GM18498 (cell line): Measurements from ENCODE around the gene HMBS.
"Not testable (repeated sequence)": the region's sequence is repeated elsewhere in the genome, so short reads cannot be mapped to it uniquely, and the experiment has no call there.

Experiments
- ATAC-seq: cut with Tn5 transposase; IDR thresholded peaks from one replicate; pipeline ENCODE4 v1.9.1; 2021; ENCODE audit warnings: mild to moderate bottlenecking, moderate library complexity; ENCODE audit not compliant: unreplicated experiment

The HMBS gene

GRCh38 chr11:119084663-119085436, at the start of gene HMBS:
TSS of gene HMBS (plus strand) at chr11:119084881. CDS start at chr11:119085034, 153 bp downstream.
- ATAC-seq, result peak; percentile 82

DNA sequence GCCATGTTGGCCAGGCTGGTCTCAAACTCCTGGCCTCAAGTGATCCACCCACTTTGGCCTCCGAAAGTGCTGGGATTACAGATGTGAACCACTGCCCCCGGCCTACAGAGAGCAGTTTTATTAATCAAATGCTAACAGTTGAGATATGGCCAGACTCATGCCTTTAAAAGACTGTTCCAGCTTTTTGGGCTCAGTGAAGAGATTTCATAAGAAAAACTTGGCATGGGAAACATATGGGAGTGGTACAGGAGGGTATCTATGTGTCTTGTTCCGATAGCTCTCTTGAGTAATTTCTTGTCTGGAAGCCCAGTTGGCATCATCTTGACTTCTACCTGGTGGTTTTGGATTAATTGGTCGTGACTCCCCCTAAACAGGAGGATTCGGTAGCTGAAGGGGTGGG, 45.8 kb upstream of the HMBS start:
- no peak for ATAC-seq

GRCh38 chr11:119039471-119039870, 45.2 kb upstream of the HMBS start:
- ATAC-seq, result not testable (repeated sequence)

GRCh38 chr11:119041821-119042514, 42.7 kb upstream of the HMBS start:
- ATAC-seq, result no peak

- ATAC-seq, result no peak
These were observed 41.8 kb upstream of the HMBS start for GRCh38 chr11:119042927-119043326.

DNA sequence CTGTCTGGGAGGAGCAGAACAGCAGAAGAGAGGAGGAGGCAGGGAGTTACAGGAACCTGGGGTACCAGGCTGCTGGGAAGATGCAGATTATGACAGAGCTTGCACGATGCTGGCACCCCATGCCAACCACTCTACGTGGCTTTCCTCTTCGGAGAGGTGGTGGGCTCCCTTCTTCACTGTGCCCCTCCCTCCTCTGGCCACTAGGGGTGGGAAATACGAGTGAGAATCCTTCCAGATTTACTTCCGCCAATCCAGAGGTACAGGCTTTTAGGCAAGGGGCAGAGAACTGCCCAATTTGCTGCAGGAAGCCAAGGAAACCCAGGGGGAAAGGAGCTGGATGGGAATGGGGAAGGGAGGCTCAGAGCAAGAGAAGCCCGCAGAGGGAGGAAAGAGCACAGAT, 40.0 kb upstream of the HMBS start:
- no peak for ATAC-seq

DNA sequence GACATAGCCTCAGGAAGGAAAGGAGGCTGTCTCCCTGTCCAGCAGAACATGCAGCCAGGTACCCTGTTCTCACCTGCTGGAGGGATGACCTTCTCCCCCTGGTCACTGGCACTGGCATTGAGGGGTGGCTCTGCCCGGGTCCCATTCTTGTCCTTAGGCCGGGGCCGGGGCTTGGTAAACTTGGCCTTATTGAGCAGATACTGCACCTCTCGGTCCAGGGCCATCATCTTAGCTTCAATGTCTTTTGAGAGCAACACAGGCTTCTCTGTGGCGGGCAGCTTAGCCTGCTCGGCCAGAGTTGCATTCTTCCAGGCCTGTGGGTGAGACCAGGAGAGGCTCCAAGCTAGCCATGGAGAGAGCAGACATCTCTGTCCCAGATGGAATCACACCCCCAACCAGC, 38.2 kb upstream of the HMBS start:
- ATAC-seq, result no peak

GRCh38 chr11:119047205-119047604, 37.5 kb upstream of the HMBS start:
- no peak for ATAC-seq

DNA sequence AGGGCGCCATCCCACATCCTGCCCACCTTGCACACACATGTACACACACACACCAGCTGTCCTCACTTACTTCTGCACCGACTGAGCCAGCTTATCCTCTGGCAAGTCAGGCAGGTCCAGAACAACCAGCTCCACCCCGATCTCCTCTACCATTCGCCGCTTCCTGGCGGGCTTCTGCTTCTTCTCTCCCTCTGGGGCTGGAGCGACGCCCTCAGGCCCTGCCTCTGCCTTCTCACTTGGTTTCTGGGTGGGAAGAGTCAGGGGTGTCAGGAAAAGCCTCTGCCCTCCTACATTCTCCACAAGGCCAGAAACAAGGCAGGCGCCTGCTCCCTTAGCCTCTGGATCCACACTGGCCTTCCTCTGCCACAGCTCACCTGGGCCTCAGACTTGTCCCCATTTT, 36.0 kb upstream of the HMBS start:
- no peak for ATAC-seq

GRCh38 chr11:119049081-119049480, 35.6 kb upstream of the HMBS start:
- ATAC-seq, result no peak

GRCh38 chr11:119051440-119052162, 33.1 kb upstream of the HMBS start:
- ATAC-seq, result peak; percentile 45

DNA sequence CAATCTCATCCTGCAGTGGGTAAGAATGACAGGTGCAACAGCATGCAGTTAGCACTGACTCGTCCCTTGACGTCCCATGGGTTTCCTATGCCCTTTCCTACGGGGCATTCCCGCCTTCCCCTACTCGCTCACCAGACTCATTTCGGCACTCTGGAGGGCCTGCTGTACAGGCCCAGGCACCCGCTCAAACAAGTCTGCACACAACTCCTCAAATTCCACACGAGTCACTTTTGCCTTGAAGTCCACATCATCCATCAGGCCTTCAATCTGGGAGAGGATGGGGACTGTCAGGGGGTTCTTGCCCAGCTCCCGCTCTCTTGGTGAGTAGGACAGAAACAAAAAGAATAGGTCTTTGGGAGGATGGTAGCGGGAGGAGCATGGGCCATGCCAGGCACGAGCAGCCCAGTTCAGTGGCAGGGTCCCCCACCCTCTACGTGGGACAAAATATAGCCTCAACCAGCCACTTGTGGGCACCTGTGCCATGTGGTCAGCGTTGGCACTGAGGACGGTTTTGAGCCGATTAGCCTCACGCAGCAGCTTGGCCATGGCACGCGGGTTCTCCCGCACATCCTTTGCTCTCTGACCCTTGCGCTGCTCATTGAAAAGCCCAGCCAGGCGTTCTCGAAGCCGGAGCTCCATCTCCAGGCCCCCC, 32.4 kb upstream of the HMBS start:
- no peak for ATAC-seq

DNA sequence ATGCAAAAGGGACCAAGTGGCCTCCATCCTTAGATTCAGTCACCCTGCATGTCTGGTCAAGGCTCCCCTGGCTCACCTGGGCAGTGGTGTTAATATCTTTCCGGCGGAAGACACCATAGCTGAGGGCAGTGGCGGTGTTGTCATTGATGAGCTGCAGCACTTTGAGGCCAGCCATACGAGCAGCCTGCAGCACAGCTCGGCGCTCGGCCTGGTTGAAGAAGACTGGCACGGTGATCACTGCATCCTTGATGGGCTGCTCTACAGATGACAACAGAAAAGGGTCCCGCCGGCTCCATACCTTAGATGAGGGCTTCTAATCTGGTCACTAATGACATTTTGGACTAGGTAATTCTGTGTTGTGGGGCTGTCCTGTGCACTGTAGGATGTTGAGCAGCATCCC, 30.3 kb upstream of the HMBS start:
- ATAC-seq, result no peak

- no peak for ATAC-seq
These were observed 28.8 kb upstream of the HMBS start for GRCh38 chr11:119055901-119056300.

DNA sequence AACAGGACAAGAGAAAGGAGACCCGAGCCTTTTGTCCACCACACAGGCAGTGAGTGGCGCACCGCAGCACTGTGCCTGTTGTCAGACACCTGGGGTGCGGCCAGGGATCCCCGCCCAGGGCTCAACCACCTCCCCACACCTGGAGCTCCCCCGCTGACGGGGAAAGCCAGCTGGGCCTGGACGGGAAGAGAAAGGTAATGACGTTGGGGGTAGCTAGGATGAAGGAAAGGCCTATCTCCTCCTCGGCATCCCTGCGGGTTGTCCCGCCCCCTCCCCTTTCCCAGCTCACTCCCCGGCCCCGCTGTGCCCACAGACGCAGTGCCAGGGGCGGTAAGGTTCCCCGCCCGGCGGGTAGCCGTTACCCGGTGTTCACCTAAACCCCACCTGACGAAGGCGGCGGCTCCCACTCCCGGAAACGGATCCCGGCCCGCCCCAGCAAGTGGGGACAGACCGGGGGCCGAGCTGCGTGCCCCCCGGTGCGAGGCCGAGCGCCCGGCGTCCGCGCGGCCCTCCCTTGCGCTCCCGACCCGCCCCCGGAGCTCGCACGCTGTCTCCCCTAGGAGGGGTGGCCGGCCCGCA, 28.2 kb upstream of the HMBS start:
- ATAC-seq, result peak; percentile 6

DNA sequence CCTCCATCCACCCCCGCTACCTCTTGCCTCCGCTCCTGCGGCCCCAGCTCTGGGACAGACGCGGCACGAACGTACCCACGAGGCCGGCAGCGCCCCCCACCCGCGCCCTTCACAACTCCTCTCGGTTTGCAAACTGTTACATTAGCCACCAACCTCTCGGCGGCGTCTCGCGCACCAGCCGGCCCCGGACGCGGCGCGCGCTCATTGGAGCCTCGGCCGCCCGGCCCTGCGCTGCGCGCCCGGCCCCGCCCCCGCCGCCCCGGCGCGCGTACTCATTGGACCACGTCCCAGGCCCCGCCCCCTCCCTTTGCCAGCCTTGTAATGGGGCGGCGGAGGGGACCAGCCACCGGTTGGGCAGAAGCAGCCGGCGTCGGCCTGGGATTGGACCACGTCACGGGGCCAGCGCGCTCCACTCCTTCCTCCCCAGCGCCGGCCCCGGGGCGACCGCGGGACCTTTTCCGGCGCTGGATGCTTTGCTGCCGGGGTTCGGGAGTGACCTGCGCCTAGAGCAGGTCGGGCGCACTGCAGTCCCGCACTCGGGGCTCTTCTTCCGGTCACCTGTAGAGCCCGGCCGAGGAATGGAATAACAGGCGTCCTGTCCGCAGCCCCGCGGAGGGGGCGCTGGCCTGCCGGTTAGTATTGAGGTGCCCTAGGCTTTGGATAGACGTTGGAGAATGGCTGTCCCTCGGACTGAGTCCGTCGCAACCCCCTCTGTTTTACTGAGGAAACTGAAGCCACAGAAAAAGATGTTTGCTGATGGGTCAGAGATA, 27.5 kb upstream of the HMBS start, which contains the start of gene HYOU1:
TSS of gene HYOU1 (minus strand) at position 206 of the 770 bp plus-strand sequence. CDS start 1,045 bp downstream, outside the sequence.
- ATAC-seq, result peak; percentile 91

DNA sequence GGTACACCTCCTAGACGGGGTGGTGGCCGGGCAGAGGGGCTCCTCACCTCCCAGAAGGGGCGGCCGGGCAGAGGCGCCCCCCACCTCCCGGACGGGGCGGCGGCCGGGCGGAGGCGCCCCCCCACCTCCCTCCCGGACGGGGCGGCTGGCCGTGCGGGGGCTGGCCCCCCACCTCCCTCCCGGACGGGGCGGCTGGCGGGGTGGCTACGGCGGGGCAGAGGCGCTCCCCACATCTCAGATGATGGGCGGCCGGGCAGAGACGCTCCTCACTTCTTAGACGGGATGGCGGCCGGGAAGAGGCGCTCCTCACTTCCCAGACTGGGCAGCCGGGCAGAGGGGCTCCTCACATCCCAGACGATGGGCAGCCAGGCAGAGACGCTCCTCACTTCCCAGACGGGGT, 25.6 kb upstream of the HMBS start:
- not testable (repeated sequence) for ATAC-seq

DNA sequence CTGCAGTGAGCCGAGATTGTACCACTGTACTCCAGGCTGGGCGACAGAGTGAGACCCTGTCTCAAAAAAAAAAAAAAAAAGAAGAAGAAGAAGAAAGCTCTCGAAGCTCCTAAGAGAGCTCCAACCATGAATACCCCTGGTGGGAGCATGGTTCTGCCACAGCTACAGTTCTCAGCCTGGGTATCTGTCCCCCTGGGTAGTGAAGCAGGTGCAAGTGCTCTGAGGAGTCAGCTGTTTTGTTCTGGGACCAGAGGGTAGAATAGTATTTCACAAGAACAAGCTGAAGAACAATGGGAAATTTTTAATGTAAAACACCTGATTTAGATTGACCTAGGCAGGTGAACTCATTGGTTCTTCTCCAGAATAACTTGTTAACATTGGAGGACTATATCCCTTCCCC, 23.4 kb upstream of the HMBS start:
- no peak for ATAC-seq

DNA sequence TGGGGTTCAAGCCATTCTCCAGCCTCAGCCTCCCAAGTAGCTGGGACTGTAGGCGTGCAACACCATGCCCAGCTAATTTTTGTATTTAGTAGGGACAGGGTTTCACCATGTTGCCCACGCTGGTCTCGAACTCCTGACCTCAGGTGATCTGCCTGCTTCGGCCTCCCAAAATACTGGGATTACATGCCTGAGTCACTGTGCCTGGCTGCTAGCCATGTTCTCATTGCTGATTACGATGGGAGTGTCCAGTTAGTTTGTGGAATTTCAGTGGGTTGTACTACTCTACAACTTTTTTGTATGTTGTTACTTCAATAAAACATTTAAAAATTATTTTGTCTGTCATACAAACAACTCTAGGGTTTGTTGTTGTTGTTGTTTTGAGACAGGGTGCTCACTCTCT, 21.9 kb upstream of the HMBS start:
- no peak for ATAC-seq

GRCh38 chr11:119065369-119065768, 19.3 kb upstream of the HMBS start:
- ATAC-seq, result no peak
